ENCODE results near the gene CHI3L2.

DNA sequence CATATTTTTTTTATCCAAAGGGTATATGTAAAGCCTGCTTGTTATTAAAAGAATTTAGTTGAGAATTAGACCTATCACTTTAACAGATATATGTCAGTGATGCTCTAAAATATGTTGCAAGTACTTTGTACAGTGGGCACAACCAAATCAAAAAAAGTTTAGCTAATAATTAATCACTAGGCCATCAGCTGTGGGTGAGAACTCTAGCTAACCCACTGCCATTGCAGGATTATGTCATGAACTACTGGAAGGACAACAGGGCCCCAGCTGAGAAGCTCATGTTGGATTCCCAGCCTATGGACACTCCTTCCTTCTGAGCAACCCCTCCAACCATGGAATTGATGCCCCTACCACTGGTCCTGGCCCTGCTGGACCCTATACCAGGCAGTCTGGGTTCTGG lies 56.3 kb downstream of the CHI3L2 start:
- TF ChIP-seq, protein P1, sequence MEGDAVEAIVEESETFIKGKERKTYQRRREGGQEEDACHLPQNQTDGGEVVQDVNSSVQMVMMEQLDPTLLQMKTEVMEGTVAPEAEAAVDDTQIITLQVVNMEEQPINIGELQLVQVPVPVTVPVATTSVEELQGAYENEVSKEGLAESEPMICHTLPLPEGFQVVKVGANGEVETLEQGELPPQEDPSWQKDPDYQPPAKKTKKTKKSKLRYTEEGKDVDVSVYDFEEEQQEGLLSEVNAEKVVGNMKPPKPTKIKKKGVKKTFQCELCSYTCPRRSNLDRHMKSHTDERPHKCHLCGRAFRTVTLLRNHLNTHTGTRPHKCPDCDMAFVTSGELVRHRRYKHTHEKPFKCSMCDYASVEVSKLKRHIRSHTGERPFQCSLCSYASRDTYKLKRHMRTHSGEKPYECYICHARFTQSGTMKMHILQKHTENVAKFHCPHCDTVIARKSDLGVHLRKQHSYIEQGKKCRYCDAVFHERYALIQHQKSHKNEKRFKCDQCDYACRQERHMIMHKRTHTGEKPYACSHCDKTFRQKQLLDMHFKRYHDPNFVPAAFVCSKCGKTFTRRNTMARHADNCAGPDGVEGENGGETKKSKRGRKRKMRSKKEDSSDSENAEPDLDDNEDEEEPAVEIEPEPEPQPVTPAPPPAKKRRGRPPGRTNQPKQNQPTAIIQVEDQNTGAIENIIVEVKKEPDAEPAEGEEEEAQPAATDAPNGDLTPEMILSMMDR (IDR thresholded peaks at IDR 0.05): no peak
- TF ChIP-seq EP300 (IDR thresholded peaks at IDR 0.05): no peak
